ENCODE measurements around the gene PLSCR4.

The PLSCR4 gene

GRCh38 chr3:146214493-146214892 is 36.4 kb downstream of the PLSCR4 start:
- DNase-seq: no peak
- Histone ChIP-seq H3K27me3 (ENCODE audit: insufficient read depth, low read depth, severe bottlenecking) (no peaks in the 10 kb centered on the region), H3K27ac (no peak overlapping the region), H3K4me3 (ENCODE audit: low read depth, low read length) (no peak overlapping the region), H3K9me3 (ENCODE audit: severe bottlenecking) (no peaks in the 10 kb centered on the region), H3K36me3 (no peaks in the 10 kb centered on the region)
- TF ChIP-seq, protein P1, sequence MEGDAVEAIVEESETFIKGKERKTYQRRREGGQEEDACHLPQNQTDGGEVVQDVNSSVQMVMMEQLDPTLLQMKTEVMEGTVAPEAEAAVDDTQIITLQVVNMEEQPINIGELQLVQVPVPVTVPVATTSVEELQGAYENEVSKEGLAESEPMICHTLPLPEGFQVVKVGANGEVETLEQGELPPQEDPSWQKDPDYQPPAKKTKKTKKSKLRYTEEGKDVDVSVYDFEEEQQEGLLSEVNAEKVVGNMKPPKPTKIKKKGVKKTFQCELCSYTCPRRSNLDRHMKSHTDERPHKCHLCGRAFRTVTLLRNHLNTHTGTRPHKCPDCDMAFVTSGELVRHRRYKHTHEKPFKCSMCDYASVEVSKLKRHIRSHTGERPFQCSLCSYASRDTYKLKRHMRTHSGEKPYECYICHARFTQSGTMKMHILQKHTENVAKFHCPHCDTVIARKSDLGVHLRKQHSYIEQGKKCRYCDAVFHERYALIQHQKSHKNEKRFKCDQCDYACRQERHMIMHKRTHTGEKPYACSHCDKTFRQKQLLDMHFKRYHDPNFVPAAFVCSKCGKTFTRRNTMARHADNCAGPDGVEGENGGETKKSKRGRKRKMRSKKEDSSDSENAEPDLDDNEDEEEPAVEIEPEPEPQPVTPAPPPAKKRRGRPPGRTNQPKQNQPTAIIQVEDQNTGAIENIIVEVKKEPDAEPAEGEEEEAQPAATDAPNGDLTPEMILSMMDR (IDR thresholded peaks at IDR 0.05; ENCODE audit: low read depth, low read length): no peak

DNA sequence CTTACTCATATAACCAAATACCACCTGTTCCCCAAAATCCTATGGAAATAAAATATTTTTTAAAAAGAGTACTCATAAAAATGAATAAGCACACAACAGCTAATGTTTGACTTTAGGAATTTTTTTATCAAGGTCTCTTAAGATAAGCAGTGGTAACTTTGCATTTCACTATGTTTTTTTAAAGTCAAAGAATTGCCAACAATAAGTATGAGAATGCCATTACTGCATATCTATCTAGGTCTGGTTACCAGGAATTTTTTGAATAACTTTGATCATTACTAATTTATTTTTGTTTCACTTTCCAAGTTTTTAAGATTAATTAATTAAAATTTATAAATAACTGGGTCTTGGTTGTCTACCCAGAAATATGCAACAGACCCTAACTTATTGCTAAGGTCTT is 41.5 kb downstream of the PLSCR4 start:
- Histone ChIP-seq H3K36me3 (no peaks in the 10 kb centered on the region), H3K27ac (no peak overlapping the region), H3K9me3 (ENCODE audit: severe bottlenecking) (no peaks in the 10 kb centered on the region), H3K4me3 (ENCODE audit: low read depth, low read length) (no peak overlapping the region), H3K27me3 (ENCODE audit: insufficient read depth, low read depth, severe bottlenecking) (no peaks in the 10 kb centered on the region)
- TF ChIP-seq, protein P1 (IDR thresholded peaks at IDR 0.05; ENCODE audit: low read depth, low read length): no peak
- DNase-seq: no peak

DNA sequence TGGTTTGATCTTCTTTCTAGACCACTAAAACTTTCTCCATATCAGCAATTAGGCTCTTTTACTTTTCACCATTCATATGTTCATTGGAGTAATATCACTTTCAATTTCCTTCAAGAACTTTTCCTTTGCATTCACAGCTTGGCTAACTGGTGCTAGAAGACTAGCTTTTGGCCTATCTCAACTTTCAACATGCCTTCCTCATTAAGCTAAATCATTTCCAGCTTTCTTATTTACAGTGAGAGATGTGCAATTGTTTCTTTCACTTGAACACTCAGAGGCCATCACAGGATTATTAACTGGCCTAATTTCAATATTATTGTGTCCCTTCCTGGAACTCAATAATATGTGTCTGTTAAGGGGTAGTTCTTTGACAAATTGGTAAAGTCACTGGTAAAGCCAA is 47.1 kb downstream of the PLSCR4 start:
- TF ChIP-seq, protein P1 (IDR thresholded peaks at IDR 0.05; ENCODE audit: low read depth, low read length): no peak
- Histone ChIP-seq H3K4me3 (ENCODE audit: low read depth, low read length) (no peak overlapping the region), H3K36me3 (no peaks in the 10 kb centered on the region)

DNA sequence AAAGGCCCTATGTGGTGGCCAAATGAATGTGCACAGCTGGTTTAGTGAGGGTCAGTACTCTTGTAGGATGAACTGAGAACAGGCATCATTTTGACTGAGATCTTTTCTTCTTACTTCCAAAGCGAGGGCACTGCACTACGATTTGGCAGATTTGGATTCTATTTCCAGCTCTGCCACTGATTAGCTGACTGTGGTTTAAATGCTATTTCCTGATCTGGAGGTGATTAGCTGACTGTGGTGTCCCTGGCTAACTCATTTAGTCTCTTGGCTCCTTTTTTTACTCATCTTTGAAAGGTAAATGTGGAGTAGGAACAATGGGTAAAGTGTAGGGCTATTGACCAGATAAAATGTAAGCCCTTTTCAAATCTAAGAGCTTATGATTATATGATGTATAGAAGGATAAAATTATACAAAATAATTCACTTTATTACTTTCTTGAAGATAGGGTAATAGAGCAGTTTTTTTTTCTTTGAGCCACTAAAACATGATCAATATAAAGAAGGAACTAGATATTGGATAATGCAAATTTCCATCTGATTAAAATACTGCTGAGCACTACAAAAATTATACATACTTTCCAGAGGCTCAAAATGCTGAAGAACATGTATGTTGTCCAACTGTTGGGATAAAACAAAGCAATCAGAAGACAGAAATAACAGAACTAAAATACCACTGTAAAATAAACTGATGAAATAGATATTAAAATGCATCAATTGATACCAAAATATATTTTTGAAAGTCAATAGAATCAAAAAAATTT is 50.3 kb downstream of the PLSCR4 start:
- Histone ChIP-seq H3K27me3 (ENCODE audit: insufficient read depth, low read depth, severe bottlenecking) (no peaks in the 10 kb centered on the region), H3K4me3 (ENCODE audit: low read depth, low read length) (no peak overlapping the region), H3K9me3 (ENCODE audit: severe bottlenecking) (no peaks in the 10 kb centered on the region), H3K36me3 (no peaks in the 10 kb centered on the region), H3K27ac (no peak overlapping the region)
- DNase-seq: no peak
- TF ChIP-seq, protein P1 (IDR thresholded peaks at IDR 0.05; ENCODE audit: low read depth, low read length): no peak

More for the DNA sequence above, 47.1 kb downstream of the PLSCR4 start:
- no peak for DNase-seq
- no peaks in the 10 kb centered on the region for H3K9me3 ChIP-seq (ENCODE audit: severe bottlenecking)
- H3K27me3 ChIP-seq (ENCODE audit: insufficient read depth, low read depth, severe bottlenecking): no peaks in the 10 kb centered on the region
- no peak overlapping the region for H3K27ac ChIP-seq

DNA sequence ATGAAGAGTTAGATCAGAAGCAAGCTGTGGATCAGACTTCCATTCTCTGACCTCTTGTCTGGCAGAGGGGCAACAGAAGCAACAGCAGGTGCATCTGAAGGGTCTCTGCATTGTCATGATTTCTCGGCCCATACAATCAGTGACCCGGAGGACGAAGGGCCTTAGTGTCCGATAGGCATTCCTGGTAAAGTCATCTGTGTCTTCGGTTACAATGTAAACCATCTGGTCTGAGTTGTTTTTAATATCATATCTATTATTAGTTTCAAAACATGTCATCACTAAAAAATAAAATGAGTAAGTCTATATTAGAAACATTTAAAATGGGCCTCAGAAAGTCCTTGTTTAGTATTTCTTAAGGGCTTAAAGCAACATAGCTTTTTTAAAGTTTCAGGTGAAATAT is 51.1 kb downstream of the PLSCR4 start:
- H3K9me3 ChIP-seq (ENCODE audit: severe bottlenecking): no peaks in the 10 kb centered on the region
- H3K27me3 ChIP-seq (ENCODE audit: insufficient read depth, low read depth, severe bottlenecking): no peaks in the 10 kb centered on the region
- H3K36me3 ChIP-seq: no peaks in the 10 kb centered on the region
- no peak overlapping the region for H3K4me3 ChIP-seq (ENCODE audit: low read depth, low read length)
- no peak for DNase-seq
- TF ChIP-seq, protein P1 (IDR thresholded peaks at IDR 0.05; ENCODE audit: low read depth, low read length): no peak
- no peak overlapping the region for H3K27ac ChIP-seq

- H3K9me3 ChIP-seq (ENCODE audit: severe bottlenecking): no peaks in the 10 kb centered on the region
- H3K4me3 ChIP-seq (ENCODE audit: low read depth, low read length): no peak overlapping the region
- no peaks in the 10 kb centered on the region for H3K36me3 ChIP-seq
- H3K27me3 ChIP-seq (ENCODE audit: insufficient read depth, low read depth, severe bottlenecking): no peaks in the 10 kb centered on the region
- TF ChIP-seq, protein P1 (IDR thresholded peaks at IDR 0.05; ENCODE audit: low read depth, low read length): no peak
- no peak overlapping the region for H3K27ac ChIP-seq
- no peak for DNase-seq
Observed at GRCh38 chr3:146196789-146197188, 54.1 kb downstream of the PLSCR4 start.

Data from WERI-Rb-1 (cell line).